HG03378 (cell line): ENCODE results near the gene BAIAP3.
"Not testable (repeated sequence)": the region's sequence is repeated elsewhere in the genome, so short reads cannot be mapped to it uniquely, and the experiment has no call there.

Source experiments
- ATAC-seq: cut with Tn5 transposase; IDR thresholded peaks from one replicate; pipeline ENCODE4 v1.9.1; 2021; ENCODE audit warnings: mild to moderate bottlenecking, moderate library complexity; ENCODE audit not compliant: unreplicated experiment

Gene BAIAP3

GRCh38 chr16:1315081-1316032, 18.1 kb upstream of the BAIAP3 start:
- ATAC-seq = no peak

GRCh38 chr16:1316033-1316405, 17.4 kb upstream of the BAIAP3 start:
- ATAC-seq = no peak

GRCh38 chr16:1317479-1318267, 15.8 kb upstream of the BAIAP3 start:
- no peak for ATAC-seq

DNA sequence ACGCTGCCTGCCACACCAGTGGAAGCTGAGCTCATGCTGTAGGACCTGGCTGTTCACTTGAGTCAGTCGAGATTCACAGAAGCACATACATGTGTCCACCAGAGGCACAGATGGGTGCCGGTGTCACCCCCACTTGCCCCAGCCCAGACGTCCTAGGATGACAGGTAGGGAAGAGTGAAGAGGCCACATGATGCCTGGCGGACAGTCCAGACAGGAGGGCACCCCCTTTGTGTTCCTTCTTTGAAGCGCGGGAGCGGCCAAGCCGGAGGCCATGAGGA, 15.2 kb upstream of the BAIAP3 start:
- no peak for ATAC-seq

DNA sequence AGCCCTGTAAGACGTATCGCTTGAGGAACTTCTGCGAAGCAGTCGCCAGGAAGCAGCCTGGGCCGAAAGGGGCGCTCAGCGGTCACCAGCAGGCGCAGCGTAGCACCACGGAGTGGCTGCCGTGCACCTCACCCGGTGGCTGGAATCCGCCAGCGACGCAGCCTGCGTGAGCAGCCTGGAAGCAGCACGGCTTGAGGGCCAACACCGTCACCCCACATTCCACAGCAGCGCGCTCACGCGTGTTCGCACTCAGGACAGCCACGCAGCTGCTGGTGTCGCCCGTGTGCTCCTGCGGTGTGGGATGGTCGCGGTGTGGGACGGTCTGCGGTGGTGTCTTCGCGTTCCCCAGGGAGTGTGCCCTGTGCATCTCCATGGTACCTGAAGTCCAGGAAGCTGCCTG, 14.4 kb upstream of the BAIAP3 start:
- no peak for ATAC-seq

- no peak for ATAC-seq
Observed at GRCh38 chr16:1320097-1320496, 13.3 kb upstream of the BAIAP3 start.

- ATAC-seq = no peak
Observed at GRCh38 chr16:1320658-1321240, 12.7 kb upstream of the BAIAP3 start.

GRCh38 chr16:1322407-1322806, 11.0 kb upstream of the BAIAP3 start:
- no peak for ATAC-seq

GRCh38 chr16:1323296-1324239, 9.9 kb upstream of the BAIAP3 start:
- no peak for ATAC-seq

- ATAC-seq = no peak
Observed at GRCh38 chr16:1324286-1324826, 9.1 kb upstream of the BAIAP3 start.

DNA sequence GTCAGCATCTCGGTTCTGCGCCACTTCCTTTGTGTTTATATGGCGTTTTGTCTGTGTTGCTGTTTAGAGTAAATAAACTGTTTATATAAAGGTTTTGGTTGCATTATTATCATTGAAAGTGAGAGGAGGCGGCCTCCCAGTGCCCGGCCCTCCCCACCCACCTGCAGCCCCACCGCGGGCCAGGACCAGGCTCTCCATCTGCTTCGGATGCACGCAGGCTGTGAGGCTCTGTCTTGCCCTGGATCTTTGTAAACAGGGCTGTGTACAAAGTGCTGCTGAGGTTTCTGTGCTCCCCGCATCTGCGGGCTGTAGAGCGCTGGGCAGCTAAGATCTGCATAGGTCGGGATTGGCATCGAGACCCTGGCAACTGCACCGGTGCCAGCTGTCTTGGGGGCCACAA, 8.2 kb upstream of the BAIAP3 start:
- ATAC-seq = no peak

GRCh38 chr16:1325673-1326371, 7.6 kb upstream of the BAIAP3 start:
- ATAC-seq = no peak

DNA sequence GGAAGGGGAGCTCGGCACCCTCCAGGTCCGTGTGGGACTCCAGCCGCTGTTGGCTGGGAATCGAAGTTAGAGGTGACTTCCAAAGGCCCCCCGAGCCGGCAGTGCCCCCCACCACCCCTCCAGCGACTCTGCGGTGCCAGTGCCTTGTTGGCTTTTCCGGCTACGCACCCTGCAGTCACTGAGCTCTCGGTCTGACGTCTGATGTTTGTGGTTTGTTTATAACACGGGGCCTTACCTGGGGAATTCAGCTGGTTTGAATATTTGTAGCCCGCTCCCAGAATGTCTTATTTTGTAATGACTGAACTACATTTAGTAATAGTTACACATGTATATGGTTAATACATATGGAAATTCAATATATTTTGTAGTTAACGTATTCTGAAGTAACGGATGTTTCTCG, 7.1 kb upstream of the BAIAP3 start:
- ATAC-seq = no peak

DNA sequence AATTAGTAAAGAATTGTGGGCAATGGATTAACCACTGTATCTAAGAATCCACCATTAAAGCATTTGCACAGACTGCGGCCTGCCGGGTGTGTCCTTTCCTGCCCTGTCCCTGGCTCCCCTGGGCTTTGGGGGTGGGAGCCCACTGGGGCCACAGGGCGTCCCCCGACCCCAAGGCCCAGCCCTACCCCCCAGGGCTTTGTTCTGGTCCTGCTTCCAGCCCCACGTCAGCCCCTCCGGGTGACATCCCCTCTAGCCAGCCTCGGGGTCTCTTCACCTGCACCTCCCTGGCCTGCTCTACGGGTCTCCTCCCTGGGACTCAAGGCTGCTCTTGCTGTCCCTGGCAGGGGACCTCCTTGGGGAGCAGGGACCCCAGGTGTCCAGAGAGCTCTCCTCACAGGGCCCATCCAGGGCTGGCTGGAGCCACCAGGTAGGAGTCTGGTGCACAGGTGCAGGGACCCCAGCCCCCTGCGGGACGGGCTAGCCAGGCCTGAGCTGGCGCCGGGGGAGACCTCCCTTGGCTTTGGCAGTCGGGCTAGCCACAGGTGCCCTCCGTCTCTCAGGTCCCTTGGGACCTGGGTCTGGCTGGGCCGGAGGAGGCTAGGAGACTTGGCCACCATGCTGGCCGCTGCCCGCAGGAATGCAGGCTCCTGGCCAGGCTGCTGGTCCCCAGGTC, 6.4 kb upstream of the BAIAP3 start:
- no peak for ATAC-seq

DNA sequence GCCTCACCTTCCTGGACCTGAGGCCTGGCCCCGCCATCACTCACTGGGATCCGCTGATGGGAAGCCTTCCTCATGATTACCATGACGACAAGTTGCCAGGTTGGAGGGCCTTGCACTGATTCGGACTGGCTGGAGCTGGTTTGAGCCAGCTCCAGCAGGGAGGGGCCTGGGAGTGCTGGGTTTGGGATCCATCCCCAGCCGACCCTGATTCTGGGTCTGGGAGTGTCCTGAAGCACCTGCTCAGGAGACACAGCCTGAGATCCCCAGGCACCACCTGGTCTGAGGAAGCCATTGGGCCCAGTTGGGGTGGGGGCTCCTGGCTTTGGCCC, 5.9 kb upstream of the BAIAP3 start:
- ATAC-seq = no peak

DNA sequence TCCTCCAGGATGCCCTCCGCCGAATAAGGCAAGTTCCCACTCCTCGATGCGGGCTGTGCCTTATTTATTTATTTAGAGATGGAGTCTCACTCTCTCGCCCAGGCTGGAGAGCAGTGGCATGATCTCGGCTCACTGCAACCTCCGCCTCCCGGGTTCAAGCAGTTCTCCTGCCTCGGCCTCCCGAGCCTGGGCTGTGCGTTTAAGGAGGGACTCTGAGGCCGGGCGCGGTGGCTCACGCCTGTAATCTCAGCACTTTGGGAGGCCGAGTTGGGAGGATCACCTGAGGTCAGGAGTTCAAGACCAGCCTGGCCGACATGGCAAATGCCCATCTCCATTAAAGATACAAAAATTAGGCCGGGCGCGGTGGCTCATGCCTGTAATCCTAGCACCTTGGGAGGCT, 5.3 kb upstream of the BAIAP3 start:
- ATAC-seq = not testable (repeated sequence)

DNA sequence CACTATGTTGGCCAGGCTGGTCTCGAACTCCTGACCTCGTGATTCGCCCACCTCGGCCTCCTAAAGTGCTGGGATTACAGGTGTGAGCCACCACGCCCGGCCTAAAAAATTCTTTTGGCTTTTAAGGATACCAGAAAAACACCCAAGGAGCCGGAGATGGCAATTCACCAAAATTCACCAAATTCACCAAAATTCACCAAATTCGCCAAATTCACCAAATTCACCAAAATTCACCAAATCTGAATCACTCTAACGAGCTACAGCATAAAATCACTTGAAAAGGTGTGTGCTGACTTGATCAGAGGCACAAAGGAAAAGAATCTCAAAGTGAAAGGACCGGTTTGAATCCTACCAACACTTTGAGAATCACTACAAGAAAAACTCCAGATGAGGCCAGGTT, 4.5 kb upstream of the BAIAP3 start:
- not testable (repeated sequence) for ATAC-seq

- ATAC-seq = no peak
Observed at GRCh38 chr16:1330260-1330914, 3.1 kb upstream of the BAIAP3 start.
